22Rv1 (cell line): ENCODE results near the gene SPIRE1.

ENCODE experiments used
- CTCF ChIP-seq: fragments of 450-650 bp; IDR thresholded peaks from 2 replicates; pipeline ENCODE4 v1.5.1; 2017; ENCODE audit warnings: mild to moderate bottlenecking
- ZFX ChIP-seq: fragments of 450-650 bp; IDR thresholded peaks from 2 replicates; pipeline ENCODE4 v1.6.1; 2017; ENCODE audit warnings: antibody characterized with exemption, borderline replicate concordance

- TF ChIP-seq CTCF (no peak), ZFX (no peak)
Measured at GRCh38 chr18:12703096-12703567, 45.2 kb upstream of the SPIRE1 start.
